ENCODE results near the gene ZNF311.
"Not testable (repeated sequence)": the region's sequence is repeated elsewhere in the genome, so short reads cannot be mapped to it uniquely, and the experiment has no call there.

Gene ZNF311

DNA sequence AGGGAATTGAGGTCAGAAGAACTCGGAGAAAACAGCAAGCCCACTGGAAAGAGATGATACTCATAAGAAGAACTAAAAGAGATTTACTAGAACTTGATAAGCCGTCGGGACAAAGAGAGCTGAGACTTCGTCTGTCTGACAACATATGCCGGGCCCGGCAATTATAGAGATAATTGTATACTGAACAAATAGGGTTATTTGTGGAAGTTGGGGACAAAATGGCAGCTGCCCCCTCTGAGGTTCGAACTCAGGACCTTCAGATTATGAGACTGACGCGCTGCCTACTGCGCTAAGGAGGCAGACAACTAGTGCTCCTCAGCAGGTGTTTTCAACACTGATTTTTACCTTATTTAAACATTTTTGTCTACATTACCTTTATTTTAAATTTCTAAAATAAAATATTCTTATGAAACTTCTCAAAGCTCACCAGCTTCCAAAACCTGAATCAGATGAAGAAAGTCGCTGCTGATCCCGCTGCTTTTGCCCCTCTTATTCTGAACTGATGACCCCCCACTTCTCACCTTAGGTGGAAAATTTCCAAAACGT is 52.0 kb downstream of the ZNF311 start:
- peak; percentile 56 for DNase-seq

DNA sequence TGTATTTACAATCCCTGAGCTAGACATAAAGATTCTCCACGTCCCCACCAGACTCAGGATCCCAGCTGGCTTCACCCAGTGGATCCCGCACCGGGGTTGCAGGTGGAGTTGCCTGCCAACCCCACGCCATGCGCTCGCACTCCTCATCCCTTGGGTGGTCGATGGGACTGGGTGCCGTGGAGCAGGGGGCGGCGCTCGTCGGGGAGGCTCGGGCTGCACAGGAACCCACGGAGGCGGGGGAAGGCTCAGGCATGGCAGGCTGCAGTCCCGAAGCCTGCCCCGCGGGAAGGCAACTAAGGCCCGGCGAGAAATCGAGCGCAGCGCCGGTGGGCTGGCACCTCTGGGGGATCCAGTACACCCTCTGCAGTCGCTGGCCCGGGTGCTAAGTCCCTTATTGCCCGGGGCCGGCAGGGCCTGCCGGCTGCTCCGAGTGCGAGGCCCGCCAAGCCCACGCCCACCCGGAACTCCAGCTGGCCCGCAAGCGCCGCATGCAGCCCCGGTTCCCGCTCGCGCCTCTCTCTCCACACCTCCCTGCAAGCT is 55.4 kb downstream of the ZNF311 start:
- DNase-seq: not testable (repeated sequence)

DNA sequence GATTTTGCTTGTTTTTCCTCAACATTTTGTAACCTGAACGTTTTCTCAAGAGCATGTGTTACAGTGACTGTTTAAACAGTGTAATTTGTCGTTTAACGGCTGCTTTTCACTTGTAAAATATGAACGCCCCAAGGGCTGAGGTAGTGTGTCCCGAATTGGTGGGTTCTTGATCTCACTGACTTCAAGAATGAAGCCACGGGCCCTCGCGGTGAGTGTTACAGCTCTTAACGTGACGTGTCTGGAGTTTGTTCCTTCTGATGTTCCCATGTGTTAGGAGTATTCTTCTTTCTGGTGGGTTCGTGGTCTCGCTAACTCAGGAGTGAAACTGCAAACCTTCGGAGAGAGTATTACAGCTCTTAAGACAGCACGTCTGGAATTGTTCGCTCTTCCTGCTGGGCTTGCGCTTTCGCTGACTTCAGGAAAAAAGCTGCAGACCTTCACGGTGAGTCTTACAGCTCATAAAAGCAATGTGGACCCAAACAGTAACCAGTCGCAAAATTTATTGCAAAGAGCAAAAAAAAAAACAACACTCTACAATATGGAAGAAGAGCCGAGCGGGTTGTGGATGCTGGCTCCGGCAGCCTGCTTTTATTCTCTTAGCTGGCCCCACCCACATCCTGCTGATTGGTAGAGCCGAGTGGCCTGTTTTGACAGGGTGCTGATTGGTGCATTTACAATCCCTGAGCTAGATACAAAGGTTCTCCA is 56.2 kb downstream of the ZNF311 start:
- no peak for DNase-seq

- no peak for DNase-seq
Observed at GRCh38 chr6:28947831-28948270, 57.3 kb downstream of the ZNF311 start.

DNA sequence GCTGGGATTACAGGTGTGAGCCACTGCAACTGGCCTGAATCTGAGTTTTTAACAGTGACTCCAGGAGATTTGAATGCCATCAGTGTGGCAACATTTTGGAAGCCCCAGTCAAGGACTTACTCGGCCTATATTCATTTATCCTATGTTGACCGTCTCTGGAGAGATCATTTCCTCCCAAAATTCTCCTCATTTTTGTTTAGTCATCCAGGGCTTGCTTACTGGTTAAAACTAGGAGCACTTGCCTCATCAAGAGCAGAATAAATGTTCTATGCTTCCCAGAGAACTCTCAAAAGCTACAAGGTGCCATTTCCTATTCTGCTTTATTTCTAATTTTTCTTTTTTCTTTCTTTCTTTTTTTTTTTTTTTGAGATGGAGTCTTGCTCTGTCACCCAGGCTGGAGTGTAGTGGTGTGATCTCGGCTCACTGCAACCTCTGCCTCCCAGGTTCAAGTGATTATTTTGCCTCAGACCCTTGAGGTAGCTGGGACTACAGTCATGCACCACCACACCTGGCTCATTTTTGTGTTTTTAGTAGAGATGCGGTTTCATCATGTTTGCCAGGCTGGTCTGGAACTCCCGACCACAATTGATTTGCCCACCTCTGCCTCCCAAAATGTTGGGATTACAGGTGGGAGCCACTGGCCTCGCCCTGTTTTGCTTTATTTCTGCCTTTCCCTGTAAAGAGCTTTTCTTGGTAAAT is 57.9 kb downstream of the ZNF311 start:
- DNase-seq: no peak

- no peak for DNase-seq
Observed at GRCh38 chr6:28945349-28945748, 59.8 kb downstream of the ZNF311 start.
